Activated gamma-delta T cell treated with anti-CD3 and anti-CD28 coated beads, Interleukin-2, amount 50 U/mL, for 16 hours (primary cell): ENCODE data around the gene SCN1B.
"Not testable (repeated sequence)": the region's sequence is repeated elsewhere in the genome, so short reads cannot be mapped to it uniquely, and the experiment has no call there.

ENCODE experiments used
- DNase-seq: peaks from one replicate; pipeline ENCODE4 v3.0.0-alpha.2; 2020; ENCODE audit warnings: low read depth

The SCN1B gene

DNA sequence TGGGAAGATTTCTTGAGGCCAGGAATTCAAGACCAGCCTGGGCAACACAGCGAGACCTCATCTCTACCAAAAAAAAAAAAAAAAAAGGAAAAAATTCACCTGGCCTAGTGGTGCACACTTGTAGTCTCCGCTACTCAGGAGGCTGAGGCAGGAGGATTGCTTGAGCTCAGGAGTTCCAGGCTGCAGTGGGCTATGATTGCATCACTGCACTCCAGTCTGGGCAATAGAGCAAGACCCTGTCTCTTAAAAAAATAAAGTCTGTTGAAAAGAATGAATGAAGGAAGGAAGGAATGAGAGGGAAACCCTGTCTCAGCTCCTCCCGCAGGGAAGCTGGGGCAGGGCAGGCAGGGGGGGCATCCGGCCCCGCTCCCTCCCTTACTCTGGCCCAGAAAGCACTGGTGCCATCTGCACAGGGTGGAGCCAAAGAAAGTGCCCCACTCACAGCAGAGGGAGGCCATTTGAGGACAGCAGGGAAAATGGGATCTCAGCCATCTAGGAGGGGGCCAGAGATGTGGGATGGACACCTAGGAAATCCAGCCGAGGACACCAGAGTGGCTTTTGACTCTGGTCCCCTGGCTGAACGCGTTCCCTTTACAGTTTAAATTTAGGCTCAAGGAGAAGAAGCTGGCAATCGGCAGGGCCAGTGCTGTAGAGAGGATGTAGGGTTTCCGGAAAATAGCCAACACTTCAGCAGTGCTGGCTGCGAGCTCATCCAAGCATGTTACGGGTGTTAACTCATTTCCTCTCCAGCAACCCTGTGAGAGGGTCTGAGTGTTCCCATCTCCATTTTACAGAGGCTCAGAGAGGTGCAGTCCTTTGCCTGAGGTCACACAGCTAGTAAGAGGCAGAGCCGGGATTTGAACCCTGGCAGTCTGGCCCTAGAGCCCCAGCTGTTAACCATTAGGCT is 7.7 kb downstream of the SCN1B start:
- DNase-seq, result no peak

DNA sequence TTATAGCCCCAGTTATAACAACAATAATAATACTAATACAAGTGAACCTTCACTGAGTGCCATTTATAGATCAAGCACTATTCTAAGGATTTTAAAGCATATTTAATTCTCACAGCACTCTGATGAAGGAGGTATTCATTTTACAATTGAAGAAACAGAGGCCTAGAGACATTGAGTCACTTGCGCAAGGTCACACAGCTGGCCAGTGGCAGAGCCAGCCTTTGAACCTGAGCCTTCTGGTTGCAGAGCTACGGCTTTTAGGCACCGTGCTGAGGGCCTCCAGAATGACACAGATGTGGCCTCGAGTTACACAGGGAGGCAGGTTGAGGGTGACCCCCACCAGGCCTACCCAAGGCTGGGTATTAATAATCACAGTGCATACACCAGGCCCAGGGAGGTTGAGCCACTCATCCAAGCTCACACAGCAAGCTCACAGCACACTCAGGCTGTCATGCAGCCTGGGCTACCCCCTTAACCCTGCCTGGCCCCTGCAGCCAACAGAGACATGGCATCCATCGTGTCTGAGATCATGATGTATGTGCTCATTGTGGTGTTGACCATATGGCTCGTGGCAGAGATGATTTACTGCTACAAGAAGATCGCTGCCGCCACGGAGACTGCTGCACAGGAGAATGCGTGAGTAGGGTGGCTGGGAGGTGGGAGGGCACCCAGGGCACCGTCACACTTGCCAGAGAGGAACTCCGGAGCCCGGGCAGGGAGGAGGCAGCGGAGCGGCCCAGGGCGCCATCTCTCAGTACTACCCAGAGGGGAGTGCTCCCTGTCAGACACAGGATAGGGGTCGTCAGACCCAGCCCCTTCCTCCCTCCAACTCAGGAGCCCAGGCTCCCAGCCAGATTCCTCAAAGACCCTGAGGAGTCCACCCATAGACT is 8.6 kb downstream of the SCN1B start:
- no peak for DNase-seq

DNA sequence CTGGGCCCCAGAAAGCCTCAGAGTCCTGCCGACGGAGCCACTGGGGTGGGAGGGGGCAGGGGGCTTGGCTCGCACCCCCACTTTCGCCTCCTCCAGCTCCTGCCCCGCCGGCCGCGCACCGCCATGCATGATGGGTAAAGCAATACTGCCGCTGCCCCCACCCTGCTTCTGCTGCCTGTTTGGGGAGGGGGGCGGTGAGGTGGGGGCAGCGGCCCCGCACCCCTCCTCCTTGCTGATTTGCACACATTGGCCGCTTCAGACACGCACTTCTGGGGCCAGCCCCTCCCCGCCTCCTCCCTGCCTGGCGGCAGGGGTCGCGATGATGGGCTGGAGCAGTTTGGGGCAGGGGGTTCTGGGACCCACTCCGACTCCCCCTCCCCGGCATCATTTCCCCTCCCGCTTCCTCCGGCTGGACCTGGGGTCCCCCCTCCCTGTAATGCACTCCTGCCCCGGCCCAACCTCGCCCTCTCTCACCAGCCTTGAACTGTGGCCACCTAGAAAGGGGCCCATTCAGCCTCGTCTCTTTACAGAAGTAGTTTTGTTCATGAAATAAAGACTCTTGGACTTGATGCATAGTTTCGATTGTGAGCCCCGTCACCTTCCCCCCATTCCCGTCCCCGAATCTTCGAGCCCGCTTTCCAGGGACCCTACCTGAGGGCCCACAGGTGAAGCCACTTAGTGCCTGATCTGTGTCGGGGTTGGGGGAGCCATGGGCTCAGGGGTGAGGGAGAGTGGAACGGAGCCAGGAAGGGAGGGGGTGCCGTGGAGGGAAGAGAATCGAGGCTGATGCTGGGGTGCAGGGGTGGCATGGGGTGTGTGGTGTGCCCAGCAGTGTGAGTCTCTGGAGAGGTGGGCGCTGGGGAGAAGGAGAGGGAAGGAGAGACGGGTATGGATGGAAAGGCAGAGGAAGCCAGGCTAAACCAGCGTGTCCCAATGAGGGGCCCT is 9.9 kb downstream of the SCN1B start:
- DNase-seq, result no peak

DNA sequence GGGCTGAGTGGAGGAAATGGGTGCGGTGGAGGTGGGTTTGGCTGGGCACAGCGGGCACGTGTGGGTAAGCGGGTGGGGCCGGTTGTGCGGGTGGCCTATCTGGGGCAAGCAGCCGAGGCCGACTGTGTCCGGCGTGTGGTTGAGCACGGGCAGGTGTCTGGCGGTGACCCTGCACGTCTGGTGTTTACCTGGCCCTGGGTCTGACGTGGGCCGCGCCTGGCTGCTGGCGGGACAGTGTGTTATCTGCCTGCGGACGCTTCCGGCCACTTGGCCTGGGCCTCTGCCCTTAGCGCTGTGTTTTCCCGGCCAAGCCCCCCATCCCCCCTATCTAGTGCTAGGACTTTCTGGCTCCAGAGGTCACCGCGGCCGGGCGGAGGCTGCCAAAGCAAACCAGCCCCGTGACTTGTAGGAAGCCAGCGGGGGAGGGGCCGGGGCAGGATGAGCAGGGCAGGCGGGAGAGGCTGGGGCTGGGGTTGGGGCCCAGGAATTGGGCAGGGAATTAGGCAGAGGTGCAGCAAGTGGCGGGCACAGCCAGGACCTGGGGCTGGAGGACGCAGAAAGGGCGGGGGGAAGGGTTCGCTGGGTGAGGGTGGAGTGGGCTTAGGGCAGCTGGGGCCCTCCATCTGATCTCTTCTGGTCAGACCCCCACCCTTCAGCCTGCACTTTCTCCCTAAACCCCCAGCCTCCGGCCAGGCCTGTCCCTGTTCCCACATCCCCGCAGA is 10.7 kb downstream of the SCN1B start:
- DNase-seq, result no peak

DNA sequence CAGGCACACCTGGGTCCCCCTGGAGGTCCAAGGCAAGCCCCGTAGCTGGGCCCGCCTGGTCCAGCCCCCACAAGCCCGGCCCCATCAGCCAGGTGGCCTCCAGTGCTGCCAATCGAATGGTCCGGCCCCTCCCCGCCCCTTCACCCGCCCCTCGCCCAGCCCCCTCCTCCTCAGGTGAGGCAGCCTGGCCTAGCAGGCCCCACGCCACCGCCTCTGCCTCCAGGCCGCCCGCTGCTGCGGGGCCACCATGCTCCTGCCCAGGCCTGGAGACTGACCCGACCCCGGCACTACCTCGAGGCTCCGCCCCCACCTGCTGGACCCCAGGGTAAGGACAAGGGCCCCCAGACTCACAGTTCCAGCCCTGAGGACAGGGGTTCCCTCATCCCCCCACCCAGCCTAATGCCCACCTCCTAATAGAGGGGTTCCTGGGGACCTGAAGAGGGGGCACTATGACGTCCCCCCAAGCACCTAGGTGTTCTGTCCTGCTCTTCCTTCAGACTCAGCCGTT is 11.3 kb downstream of the SCN1B start, which contains the start of gene HPN:
TSS of gene HPN (plus strand) at position 174 of the 508 bp plus-strand sequence. CDS start 786 bp downstream, outside the sequence.
- DNase-seq, result no peak

DNA sequence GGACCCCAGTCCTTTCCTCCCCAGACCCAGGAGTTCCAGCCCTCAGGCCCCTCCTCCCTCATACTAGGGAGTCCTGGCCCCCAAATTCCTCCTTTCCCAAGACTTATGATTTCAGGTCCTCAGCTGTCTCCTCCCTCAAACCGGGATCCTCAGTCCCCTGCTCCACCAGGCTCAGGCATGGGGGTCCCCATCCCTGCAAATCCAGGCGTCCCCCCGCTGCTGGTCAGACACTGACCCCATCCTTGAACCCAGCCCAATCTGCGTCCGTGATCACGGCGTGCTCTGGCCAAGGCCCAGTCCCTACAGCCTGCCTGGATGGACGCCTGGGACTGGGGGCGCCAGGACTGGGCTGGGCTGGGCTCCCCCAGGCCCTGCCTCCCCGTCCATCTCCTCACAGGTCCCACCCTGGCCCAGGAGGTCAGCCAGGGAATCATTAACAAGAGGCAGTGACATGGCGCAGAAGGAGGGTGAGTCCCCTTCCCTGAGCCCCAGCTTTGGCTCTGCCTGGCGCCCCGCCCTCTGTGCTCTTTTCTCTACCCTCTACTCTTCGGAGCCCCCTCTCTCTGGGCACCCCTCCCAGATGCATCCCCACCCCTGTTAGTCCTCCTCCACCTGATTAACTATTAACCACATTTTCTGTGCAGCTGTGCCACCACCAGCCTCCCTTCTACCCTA is 11.9 kb downstream of the SCN1B start:
- no peak for DNase-seq

DNA sequence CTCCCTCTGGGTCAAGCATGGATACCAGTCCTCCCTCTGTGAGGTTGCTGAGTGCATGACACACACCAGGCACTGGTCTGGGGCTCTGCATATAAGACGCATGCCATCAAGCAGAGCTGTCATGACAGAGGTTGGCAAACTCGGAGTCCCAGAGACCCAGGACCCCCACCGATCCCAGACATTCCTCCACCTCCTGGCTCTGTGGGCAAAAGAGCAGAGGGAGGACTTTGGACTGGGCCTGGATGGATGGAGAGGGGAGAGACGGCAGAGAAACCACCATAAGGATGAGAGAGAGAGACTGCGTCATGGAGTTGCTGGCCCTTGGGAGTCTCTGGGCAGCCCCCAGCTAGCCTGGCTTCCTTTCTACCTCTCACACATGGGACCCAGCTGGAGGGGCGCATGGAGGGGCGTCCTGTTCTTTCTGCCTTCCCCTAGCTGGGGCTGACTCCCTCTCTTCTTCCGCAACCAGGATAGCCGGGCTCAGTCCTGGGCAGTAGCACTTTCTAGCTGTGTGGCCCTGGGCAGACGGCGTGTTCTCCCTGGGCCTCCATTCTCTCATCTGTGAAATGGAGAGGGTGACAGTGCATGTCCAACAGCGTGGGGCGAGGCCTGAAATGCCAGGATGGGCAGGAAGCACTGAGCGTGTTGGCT is 12.8 kb downstream of the SCN1B start:
- no peak for DNase-seq

DNA sequence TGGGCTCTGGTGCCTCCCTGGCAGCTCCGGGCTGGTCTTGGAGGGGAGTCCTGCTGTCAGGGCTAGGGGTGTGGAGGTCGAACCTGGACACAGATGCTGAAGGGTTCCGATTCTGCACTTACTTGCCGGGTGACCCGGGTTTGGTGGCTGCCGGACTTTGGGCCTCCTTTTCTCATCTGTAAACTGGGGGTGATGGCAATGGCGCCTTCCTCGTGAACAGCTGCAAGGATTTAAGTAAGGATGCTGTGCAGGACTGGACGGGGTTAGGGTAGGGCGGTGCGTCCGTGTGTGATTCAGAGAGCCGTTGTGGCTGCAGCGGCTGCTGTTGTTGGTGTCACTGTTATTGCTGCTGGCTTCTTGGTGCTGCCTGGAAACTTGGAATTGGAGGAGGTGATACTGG is 13.6 kb downstream of the SCN1B start:
- no peak for DNase-seq

DNA sequence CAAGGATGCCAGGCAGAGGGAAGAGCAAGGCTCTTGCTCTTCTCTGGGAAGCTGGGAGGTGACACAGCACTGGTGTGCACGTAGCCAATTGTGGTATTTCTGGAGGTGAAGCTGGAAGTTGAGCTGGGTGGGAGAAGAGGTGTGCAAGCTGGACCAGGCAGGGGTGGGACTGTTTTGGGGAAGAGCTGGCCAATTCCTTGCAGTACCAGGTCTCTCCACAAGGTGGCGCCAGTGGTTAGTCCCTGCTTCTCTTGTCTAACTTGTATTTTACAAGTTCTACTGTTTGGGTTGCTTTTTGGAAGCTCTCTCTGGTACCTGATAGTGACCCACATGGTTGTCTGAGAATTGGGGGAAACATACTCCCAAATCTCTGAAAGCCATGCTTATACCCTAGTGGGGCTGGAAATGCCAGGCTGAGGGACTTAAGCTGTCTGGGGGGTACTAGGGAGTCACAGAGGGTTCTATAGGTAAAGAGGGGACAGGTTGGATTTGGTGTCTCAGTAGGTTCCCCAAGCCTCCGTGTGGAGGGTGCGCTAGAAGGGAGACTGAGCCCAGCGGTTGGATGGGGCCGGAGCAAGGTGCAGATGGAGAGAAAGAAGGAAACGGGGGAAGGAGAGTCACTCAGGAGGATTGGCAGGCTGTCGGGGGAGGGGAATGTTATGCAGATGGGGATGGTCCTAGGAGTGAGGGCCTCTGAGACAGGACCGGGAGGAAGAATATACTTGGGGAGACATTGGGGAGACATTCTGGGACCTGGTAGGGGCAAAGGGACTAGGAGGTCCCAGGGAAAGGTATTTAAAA is 14.2 kb downstream of the SCN1B start:
- peak; percentile 39 for DNase-seq

DNA sequence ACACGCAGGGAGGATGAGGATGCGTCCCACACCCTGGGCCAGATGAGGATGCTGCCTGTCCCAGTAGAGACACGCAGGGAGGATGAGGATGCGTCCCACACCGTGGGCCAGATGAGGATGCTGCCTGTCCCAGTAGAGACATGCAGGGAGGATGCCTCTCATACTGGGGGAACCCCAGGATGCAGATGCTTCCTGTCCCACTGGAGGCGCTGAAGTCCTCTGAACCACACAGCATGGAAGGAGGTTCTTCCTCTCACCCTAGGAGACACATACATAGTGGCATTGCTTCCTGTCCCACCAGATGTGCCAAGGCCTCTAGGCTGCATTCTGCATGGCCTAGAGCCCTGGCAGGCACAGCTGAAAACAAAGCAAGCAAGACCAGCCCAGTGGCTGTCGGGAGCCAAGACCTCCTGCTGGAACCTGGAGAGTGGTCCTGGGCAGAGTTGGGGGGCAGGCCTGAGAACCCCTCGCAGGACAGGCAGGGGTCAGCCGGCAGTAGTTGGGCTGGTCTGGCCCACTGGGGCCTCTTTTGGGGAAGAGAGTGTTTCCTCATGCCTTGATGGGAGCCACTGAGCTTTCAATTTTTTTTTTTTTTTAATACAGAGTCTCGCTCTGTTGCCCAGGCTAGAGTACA is 15.5 kb downstream of the SCN1B start:
- DNase-seq, result no peak

DNA sequence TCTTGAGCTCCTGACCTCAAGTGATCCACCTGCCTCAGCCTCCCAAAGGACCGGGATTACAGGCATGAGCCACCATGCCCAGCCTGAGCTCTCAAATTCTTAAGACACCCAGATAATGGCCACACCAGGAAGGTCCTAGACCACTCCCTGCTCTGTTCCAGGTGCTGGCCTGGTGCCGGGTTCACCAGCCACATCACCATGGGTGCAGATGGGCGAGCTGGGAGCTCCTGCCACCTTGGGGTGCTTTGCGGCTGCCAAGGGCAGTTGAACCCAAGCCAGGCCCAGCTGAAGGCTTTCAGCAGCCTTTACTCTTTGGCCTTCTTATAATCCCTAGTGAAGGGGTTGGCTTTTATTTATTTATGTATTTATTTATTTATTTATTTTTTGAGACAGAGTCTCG is 16.2 kb downstream of the SCN1B start:
- DNase-seq, result no peak

DNA sequence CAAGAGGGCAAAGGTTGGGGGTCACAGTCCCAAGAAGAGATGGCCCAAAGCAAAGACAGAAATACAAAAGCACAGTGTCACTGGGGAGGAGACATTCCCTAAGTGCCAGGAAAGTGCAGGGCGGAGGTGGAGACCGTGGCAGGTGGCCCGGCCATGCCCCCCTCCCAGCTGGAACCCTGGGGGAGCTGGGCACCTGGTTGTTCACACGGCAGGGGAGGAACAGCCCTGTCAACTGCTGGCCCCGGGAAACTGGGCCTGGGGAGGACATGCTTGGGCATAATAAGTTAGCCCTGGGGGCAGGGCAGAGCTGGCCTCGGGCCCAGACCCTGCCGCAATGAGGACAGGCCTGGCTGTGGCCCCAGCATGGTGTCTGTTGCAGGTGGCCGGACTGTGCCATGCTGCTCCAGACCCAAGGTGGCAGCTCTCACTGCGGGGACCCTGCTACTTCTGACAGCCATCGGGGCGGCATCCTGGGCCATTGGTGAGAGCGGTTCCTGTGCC is 18.7 kb downstream of the SCN1B start:
- no peak for DNase-seq

DNA sequence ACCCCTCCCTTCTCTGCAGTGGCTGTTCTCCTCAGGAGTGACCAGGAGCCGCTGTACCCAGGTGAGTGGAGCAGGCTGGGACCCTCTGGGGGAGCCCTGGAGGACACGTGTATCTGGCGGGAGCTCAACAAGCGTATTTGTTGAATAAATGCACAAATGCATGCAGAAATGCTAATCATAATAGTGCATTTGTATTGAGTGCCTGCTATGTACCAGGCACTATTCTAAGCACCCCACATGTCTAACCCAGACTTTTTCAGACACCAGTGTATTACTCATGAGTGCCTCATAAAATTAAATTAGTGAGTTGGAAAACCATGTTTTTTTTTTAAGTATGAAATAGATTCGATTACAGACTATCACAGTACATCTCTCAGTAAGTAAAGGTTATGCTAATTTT is 19.2 kb downstream of the SCN1B start:
- DNase-seq, result no peak

DNA sequence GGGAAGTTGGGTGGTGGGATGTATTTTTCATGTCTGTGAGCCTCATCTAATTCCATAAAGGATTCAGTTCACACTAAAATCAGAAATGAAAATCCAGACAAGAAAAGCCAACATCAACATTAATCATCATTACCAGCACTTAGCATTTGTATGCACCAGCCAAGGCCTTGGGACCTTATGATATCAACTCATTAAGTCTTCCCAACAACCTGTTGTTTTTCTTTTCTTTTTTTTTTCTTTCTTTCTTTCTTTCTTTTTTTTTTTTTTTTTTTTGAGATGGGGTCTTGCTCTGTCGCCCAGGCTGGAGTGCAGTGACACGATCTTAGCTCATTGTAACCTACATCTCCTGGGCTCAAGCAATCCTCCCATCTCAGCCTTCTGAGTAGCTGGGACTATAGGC is 20.4 kb downstream of the SCN1B start:
- DNase-seq, result not testable (repeated sequence)

DNA sequence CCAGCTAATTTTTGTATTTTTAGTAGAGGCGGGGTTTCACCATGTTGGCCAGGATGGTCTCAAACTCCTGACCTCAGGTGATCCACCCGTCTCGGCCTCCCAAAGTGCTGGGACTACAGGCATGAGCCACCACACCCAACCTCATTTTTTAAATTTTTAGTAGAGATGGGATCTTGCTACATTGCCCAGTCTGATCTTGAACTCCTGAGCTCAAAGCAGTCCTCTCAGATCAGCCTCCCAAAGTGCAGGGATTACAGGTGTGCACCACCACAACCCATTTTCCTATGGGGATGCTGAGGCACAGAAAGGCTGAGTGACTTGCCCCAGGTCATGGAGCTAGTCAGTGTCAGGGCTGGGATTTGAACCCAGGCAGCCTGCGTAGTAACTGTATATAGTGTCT is 21.0 kb downstream of the SCN1B start:
- DNase-seq, result not testable (repeated sequence)

DNA sequence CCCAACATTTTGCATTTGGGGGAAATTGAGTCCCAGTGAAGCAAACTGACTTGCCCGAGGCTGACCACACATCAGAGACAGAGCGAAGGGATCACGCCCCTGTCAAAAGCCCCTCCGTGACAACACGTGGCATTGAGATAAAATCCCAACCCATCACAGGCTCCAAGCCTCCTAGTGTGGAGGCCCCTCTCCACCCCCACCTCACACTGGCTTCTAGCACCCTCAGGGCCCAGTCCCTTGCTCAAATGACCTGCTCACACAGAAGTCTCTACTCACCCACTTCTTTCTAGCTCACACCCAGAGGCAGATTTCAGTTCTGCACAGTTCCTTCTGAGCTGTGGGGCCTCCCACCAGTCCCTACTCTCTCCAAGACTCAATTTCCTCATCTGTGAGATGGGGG is 21.5 kb downstream of the SCN1B start:
- DNase-seq, result no peak

DNA sequence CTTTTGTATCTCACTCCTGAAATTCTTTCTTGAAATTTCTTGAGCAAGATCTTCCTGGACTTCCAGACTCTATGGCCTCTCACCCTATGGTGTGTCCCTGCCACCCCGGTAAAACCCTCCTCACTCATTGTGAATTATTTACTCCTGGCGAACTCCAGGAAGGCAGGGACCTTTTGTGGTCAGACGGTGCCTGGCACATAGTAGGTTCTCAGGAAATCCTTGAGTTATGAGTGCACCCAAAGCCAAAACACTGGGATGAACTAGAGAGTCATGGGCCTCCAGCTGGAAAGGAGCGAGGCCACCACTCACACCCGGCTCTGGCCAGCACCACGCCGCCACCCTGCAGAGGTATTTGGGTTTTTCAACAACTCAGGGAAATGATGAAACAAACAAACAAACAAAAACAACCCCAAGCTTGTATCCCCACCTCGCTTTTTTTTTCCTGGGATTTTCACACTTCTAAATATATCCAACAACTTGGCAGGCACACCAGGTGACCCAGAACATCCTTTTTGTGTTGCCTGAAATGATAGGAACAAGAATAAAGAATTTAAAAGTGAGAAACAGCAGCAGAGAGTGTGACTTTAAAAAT is 22.4 kb downstream of the SCN1B start:
- no peak for DNase-seq
